Measurements from ENCODE around the gene DHX15.

GRCh38 chr4:24594887-24595286, 10.5 kb upstream of the DHX15 start:
- TF ChIP-seq CTCF (IDR thresholded peaks at IDR 0.05) = no peak
- TF ChIP-seq POLR2A (IDR thresholded peaks at IDR 0.05) = no peak
